GM21786 (cell line): ENCODE results near the gene RNF13.
"Not testable (repeated sequence)": the region's sequence is repeated elsewhere in the genome, so short reads cannot be mapped to it uniquely, and the experiment has no call there.

Experiments
- ATAC-seq: cut with Tn5 transposase; IDR thresholded peaks from one replicate; pipeline ENCODE4 v1.9.1; 2021; ENCODE audit not compliant: unreplicated experiment

RNF13 gene

DNA sequence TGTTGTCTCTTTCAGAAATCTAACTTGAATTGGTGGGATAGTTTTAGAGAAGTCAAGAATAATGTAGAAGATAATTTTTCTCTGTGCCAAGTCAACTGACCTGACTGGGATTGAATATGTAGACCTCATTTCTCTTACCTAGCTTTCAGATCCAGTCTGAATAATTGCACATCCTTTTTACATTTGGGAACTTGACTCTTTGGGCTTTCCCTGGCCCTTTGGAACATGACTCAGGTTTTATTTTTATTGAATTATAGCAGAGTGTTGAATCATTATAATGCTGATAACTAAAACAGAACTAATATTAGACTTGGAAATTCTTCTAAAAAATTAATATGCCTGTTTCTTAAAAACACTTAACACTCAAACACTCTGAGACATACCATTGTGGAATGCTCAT lies 81.2 kb downstream of the RNF13 start:
- no peak for ATAC-seq

DNA sequence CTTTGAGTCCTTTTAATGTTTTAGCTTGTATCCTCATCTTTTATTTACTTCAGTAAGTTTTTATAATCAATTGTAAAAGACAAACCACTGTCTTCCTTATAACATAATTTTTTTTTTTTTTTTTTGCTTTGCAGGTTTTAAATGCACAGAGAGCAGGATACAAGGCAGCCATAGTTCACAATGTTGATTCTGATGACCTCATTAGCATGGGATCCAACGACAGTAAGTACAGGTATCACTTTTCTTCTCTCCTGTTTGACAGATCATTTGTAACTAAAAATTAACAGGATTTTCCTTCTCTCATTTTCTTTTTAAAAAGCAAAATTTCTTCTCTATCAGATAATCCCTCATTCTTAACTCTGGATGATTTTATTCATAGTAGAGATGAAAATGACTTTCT lies 82.3 kb downstream of the RNF13 start:
- no peak for ATAC-seq

DNA sequence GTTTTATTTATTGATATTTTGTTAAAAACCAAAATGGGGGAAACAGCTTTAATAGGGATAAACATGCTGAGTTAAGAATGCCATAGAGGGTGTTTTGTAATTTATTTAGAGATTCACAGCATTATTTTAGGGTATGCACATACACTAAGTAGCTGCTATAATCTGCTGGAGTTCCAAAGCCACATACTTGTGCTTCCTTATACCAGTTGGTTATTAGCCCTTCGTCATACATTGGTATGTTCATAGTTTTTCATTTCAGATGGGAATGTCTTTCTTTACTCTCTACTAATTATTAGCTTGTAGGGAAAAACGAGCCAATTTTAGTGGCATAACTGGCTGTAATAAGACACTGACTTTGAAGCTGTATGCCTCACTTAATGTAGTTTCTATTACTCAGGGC lies 82.8 kb downstream of the RNF13 start:
- no peak for ATAC-seq

DNA sequence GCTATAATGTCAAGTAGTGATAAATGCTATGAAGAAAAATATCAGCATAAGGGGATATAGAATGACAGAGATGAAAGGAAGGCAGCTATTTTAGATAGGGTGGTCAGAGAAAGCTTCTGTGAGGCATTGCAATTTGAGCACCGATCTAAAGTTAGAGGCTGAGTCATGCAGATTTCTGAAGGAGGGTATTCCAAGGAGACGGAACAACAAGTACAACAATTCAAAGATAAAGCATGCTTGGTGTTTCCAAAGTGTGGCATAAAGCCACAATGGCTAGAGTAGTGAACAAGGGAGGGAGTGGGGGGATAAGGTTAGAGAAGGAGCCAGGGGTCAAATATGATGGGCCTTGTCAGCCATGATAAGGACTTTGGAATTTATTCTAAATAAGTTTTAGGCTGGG lies 85.8 kb downstream of the RNF13 start:
- ATAC-seq, result no peak

DNA sequence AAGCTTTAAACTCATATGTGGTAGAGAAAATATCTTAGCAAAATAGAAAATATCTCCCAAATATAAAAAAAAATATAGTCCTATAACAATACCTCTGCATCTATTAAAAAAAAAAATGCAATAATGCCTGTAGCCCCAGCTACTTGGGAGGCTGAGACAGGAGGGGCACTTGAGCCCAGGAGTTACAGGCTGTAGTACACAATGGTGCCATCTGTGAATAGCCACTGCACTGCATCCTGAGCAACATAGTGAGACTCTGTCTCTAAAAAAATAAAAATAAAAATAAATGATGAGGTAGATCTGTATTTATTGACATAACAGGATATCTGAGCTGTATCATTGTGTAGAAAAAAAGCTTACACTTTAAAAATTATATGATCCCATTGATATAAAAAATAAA lies 87.3 kb downstream of the RNF13 start:
- ATAC-seq, result no peak

DNA sequence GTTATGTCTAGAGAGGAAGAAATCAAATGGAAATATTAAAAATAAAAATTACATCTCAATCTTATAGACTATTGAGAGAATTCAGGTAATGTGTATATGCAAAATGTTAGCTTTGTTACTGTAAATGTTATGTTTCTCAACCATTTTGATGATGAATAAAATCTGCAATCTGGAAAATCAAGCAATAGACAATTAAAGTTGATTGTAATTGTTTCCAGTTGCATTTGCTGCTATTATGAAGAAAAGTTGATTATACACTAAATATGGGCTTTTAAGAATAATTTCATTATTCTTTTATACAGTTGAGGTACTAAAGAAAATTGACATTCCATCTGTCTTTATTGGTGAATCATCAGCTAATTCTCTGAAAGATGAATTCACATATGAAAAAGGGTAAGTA lies 88.8 kb downstream of the RNF13 start:
- ATAC-seq, result no peak

DNA sequence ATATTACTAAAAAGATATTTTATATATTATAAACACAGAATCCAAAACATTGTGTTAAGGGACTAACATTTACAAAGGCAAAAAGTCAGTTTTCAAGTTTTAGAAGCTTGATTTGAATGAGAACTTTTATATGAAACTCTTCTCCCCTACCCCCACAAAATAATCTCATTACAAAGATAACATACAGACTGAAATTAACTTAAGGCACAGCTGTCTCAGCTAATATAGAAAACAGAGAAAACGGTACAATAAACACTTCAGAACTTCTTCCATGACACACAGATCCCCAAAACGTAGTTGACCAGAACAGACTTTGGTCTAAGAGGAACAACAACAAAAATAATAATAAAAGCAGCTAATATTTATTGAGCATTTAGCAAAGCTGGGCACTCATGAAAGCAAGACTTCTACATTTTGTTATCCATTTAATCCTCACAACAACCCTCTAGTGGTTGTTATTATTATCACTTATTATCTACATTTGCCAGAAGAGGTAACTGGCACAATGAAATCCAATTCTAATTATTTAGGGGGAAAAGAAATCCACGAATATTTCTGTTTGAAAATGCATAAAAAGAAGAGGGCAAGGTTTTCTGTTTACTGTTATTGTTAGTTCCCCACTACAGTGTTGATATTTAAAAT lies 89.6 kb downstream of the RNF13 start:
- no peak for ATAC-seq

DNA sequence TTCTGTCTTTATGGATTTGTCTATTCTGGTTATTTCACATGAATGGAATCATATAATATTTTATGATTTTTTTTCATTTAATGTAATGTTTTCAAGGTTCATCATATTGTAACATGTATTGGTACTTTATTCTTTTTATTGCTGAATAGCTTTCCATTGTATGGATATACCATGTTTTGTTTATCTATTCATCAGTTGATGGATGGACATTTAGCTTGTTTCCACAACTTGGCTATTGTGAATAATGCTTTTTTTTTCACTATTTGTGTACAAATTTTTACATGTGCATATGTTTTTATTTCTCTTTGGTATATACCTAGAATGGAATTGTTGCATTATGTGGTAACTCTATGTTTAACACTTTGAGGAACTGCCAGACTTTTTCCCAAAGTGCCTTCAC lies 93.0 kb downstream of the RNF13 start:
- ATAC-seq, result no peak

DNA sequence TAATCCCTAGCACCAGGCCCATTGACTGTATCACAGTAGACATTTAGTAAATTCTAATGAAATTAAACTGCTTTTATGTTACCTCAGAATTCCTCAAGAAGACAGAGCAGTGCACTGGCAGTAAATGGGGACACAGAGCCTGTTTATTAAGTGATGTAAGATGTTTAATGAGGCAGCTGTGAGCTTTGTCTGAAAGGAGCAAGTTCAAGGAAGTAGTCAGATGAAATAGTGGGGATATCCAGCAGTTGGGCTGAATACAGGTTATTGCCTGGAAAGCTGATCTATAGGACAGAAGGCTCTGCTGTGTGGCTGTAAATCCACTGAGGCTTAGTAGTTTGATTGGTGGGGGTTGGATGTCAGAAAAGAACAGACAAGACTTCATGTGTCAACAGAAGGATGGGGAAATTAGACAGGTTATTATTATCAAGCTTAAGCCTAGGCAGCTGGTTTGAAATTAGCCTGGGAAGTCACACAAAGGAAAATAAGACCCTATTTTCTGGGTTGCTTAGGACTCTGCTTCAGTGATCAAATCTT lies 95.5 kb downstream of the RNF13 start:
- no peak for ATAC-seq

DNA sequence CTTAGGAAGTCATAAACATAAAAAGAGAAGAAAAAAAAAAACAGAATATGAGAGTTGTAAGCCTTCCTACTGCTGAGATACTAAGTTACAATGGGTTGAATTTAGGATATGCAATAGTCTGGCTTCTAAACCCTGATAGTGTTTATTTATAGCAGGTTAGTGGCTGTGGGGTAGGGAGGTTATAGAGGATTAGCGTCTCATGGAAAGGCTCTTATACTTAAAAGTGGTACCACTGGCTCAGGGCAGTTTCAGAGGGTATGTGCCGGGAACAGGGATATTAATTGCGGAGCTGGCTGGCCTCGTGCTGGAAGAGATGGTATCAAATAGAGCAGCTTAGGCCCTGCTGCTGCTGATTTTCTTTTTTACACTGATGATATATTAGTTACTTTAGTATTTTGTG lies 96.9 kb downstream of the RNF13 start:
- ATAC-seq, result no peak

DNA sequence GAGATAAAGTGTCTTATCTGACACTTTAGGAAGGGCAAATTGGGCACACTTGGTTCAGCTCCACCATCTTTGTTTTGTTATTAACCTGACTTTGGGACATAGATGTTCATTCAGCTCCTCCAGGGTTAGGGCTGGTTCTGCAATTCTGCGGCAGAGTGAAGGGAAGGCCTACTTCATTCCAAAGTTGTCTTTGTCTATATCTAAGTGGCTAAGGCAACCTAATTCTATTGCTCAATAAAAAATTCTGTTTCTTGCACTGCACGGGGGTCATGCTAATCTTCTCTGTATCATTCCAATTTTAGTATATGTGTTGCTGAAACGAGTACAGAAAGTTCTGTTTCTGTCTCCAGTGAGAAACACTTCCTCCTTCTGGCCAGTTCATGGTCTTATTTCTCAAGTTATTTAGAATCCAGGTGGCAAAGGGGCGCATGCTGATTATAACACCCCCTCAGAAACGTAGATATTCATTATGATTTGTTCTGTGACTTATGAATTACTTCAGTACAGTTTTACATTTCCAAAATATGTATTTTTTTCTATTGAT lies 104.2 kb downstream of the RNF13 start:
- no peak for ATAC-seq

DNA sequence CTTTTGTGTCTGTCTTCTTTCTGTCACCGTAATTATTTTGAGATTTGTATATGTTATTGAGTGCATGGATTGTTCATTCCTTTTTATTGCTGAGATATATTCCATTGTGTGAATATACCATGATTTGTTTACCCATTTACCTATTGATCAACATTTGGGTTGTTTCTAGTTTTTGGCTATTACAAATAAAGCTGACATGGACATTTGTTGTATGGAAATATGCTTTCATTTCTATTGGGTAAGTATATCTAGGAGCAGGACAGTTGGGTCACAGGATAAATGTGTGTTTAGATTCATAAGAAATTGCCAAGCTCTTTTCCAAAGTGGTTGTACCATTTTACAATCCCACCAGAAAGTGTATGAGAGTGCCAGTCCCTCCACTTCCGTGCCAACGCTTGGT lies 106.5 kb downstream of the RNF13 start:
- ATAC-seq, result no peak

DNA sequence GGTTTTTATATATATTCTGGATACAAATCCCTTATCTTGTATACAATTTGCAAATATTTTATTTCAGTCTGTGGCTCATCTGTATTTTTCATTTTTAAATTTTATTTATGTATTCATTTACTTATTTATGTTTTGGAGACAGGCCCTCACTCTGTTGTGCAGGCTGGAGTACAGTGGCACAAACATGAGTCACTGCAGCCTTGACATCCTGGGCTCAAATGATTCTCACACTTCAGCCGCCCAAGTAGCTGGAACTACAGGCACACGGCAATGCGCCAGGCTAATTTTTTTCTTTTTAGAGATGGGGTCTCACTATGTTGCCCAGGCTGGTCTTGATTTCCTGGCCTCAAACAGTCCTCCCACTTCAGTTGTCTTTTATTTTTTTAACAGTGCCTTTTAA lies 107.1 kb downstream of the RNF13 start:
- ATAC-seq, result no peak

DNA sequence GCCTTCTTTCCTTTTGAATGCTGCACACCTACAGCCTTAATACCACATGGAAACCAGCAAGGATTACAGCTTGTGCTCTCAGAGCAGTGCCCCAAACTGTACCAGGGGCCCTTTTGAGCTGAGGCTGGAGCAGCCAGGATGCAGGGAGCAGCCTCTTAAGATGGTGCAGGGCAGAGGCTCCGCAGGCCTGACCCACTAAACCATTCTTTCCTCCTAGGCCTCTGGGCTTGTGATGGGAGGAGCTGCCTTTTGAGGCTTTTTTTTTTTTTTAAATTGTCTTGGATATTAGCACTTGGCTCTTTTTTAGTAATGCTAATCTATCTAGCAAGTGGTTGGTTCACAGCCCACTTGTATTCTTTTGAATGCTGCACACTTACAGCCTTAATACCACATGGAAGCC lies 120.0 kb downstream of the RNF13 start:
- no peak for ATAC-seq

DNA sequence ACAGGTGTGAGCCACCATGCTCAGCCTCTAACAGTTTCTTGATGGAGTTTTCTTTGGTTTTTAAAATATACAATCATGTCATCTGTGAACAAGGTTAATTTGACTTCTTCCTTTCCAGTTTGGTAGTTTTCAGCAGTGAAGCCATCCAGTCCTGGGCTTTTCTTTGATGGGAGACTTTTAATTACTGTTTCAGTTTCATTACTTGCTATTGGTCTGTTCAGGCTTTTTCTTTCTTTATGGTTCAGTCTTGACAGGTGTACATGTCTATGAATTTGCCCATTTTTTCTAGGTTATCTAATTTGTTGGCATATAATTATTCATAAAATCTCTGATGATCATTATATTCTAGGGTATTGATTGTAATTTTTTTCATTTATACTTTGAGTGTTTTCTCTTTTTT lies 120.8 kb downstream of the RNF13 start:
- ATAC-seq, result no peak

DNA sequence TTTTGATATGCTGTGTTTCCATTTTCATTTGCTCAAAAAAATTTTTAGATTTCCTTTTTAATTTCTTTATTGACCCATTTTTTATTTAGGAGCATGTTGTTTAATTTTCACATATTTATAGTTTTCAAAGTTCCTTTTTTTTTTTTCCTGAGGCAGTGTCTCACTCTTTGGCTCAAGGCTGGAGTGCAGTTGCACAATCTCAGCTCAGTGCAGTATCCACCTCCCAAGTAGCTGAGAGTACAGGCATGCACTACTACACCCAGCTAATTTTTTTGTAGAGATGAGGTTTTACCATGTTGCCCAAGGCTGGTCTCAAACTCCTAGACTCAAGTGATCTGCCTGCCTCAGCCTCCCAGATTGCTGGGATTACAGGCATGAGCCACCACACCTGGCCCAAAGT lies 121.5 kb downstream of the RNF13 start:
- ATAC-seq, result no peak

DNA sequence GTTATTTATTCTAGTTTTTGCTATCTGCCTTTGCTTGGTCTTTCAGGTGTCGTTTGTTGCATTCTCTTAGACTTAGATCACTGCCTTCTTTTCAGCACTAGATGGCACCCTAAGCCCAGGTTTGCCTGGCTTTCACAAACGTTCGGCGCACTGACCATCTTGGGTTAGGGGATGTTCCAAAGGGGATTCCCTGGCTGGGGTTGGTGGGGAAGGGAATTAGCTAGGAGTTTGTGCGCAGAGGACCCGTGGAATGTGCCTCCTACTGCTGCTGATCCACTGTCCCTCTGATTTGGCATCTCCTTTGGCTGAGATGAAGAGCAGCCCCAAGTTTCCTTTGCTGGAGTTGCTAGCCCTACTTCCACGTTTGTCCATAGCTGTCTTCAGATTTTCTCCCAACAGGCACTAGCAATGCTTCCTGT lies 123.8 kb downstream of the RNF13 start:
- ATAC-seq, result peak; percentile 68

DNA sequence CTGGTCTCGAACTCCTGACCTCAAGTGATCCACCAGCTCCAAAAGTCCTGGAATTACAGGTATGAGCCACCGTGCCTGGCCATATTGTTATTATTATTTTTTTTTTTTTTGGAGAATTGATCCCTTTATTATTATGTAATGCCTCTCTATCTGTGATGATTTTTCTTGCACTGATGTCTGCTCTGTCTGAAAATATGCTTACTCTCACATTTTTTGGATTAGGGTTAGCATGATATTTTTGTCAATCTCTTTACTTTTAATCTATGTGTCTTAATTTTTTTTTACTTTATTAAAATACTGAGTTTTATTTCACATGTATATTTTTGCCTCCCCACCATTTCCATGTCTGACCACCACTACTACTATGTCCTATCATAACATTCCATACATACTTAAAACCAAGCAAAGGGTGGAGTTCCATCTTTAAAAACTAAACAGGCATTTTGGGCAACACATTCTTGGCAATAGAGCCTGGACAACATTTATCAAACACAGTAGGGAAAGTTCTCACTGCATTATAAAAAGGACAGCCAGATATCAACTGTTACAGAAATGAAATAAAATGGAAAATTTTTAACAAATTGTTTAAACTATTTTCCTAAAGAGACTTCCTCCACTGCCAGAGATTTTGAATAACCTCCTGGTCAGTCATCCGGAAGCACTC lies 125.5 kb downstream of the RNF13 start:
- not testable (repeated sequence) for ATAC-seq

DNA sequence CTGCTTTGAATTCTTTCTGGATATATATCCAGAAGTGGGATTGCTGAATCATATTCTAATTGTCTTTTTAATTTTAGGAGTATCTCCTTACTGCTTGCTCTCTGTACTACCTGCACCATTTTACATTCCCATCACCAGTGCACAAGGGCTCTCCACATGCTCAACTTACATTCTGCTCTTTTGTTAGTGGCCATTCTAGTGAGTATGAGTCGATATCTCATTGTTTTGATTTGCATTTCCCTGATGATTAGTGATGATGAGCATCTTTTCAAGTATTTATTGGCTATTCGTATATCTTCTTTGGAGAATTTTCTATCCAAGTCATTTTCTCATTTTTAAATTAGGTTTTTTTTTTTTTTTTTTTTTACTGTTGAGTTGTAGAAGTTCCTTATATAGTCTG lies 128.2 kb downstream of the RNF13 start:
- no peak for ATAC-seq

DNA sequence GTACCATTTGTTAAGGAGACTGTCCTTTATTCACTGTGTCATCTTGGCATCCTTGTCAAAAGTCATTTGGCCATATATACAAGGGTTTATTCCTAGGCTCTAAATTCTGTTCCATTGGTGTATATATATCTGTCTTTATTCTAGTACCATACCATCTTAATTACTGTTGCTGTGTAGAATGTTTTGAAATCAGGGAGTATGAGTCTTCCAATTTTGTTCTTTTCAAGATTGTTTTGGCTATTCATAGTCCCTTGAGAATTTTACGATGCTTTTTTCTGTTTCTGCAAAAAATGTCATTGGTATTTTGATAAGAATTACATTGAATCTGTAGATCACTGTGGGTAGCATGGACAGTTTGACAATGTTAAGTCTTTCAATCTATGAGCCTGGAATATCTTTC lies 128.9 kb downstream of the RNF13 start:
- no peak for ATAC-seq

DNA sequence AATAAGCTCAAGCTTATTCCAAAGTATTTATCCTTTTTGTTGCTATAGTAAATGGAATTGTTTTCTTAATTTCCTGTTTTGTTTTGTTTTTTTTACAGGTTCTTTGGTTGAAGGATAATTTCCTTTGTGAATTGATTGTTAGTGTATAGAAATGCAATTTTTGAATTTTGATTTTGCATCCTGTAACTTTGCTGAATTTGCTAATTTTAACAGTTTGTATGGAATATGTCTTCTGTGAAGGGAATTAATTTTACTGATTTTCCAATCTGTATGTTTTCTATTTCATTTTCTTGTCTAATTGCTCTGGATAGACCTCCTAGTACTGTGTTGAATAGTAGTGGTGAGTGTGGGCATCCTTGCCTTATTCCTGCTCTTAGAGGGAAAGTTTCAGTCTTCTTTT lies 129.4 kb downstream of the RNF13 start:
- no peak for ATAC-seq

DNA sequence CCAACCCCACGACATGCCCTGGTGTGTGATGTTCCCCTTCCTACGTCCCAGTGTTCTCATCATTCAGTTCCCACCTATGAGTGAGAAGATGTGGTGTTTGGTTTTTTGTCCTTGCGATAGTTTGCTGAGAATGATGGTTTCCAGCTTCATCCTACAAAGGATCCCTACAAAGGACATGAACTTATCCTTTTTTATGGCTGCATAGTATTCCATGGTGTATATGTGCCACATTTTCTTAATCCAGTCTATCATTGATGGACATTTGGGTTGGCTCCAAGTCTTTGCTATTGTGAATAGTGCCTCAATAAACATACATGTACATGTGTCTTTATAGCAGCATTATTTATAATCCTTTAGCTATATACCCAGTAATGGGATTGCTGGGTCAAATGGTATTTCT lies 131.0 kb downstream of the RNF13 start:
- ATAC-seq, result not testable (repeated sequence)

DNA sequence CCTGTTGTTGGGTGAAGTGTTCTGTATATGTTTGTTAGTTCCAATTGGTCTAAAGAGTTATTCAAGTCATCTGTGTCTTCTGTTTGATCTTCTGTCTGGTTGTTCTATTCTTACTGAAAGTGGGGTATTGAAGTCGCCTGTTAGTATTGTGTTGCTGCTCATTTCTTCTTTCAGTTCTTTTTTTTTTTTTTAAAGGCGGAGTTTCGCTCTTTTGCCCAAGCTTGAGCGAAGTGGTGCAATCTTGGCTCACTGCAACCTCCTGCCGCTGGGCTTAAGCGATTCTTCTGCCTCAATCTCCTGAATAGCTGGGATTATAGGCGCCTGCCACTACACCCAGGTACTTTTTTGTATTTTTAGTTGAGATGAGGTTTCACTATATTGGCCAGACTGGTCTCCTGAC lies 134.2 kb downstream of the RNF13 start:
- no peak for ATAC-seq
